Measurements from ENCODE around the gene HS2ST1.

GRCh38 chr1:87155648-87156047 lies 241.2 kb downstream of the HS2ST1 start:
- no peak for TF ChIP-seq CTCF (IDR thresholded peaks at IDR 0.05)
- TF ChIP-seq POLR2AphosphoS5 (IDR thresholded peaks at IDR 0.05), result no peak
- TF ChIP-seq POLR2A (IDR thresholded peaks at IDR 0.05), result no peak
